Esophagus muscularis mucosa (tissue), 3 donors: ENCODE measurements around the gene PDE4D.

ENCODE experiments used
- CTCF ChIP-seq, 3 experiments: fragments of 200-600 bp in 2 of 3; fragments of 450-650 bp in 1 of 3; sonication (generic) in 2 of 3; IDR thresholded peaks; one replicate each; pipeline ENCODE4 v1.5.1; 2017 to 2019; ENCODE audit warnings: antibody characterized with exemption in 3 of 3, mild to moderate bottlenecking in 2 of 3, moderate library complexity in 1 of 3
- POLR2AphosphoS5 ChIP-seq, 2 donors: sonication (generic); formaldehyde crosslinking; IDR thresholded peaks; one replicate each; pipeline ENCODE4 v1.6.1; 2017; ENCODE audit warnings: antibody characterized with exemption in 2 of 2

GRCh38 chr5:59487068-59487686 lies 406.3 kb downstream of the PDE4D start:
- TF ChIP-seq CTCF (IDR thresholded peaks at IDR 0.05) (no peak), POLR2AphosphoS5 (IDR thresholded peaks at IDR 0.05) (no peak)
